B cell (primary cell): ENCODE measurements around the gene MAP3K5.

Source experiments
- CTCF ChIP-seq: fragments of 200-600 bp; IDR thresholded peaks from one replicate; pipeline ENCODE4 v1.8.0; 2022; ENCODE audit warnings: antibody characterized with exemption, mild to moderate bottlenecking
- EZH2 ChIP-seq: IDR thresholded peaks from 2 replicates; pipeline ENCODE4 v1.6.1; 2012; ENCODE audit warnings: borderline replicate concordance, low read depth, mild to moderate bottlenecking, moderate library complexity, low read length; ENCODE audit not compliant: insufficient read depth, poor library complexity, severe bottlenecking

GRCh38 chr6:136529710-136530109, 262.6 kb downstream of the MAP3K5 start:
- TF ChIP-seq CTCF = no peak
- no peak for TF ChIP-seq EZH2
